SIG-M5 treated with dmso at 0.1 percent for 504 hours (cell line): Measurements from ENCODE around the gene CDH8.

Source experiments
- DNase-seq: peaks from one replicate; lab custom pipeline; 2025; ENCODE audit not compliant: unreplicated experiment; lab: John Stamatoyannopoulos, UW

The CDH8 gene

DNA sequence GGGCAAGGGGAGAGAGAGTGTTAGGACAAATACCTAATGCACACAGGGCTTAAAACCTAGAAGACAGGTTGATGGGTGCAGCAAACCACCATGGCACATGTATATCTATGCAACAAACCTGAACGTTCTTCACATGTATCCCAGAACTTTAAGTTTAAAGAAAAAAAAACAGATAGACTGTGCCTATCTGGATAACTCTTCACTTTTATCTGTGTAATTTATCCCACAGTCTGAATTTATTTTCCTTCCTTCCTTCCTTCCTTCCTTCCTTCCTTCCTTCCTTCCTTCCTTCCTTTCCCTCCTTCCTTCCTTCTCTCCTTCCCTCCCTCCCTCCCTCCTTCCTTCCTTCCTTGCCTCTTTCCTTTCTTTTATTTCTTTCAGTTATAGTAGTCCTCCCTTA lies 370.7 kb downstream of the CDH8 start:
- DNase-seq = no peak

DNA sequence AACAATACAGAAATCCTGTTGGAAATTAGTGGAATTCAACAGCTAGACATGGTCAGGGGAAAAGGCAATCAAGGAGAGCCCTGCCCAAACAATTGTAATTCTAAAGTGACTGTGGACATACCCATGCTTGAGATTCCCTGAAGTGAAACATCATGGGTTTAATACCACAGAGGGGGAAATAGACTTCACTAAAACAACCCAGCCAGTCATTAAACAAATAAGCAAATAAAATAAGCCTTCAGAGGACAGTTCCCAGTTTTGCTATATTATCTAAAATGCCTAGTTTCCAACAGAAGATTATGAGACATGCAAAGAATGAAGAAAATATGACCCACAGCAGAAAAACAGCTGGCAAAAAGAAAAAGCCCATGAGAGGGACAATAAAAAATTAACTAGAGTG lies 376.3 kb downstream of the CDH8 start:
- no peak for DNase-seq

- DNase-seq = no peak
Measured at GRCh38 chr16:61654962-61655361, 381.3 kb downstream of the CDH8 start.

DNA sequence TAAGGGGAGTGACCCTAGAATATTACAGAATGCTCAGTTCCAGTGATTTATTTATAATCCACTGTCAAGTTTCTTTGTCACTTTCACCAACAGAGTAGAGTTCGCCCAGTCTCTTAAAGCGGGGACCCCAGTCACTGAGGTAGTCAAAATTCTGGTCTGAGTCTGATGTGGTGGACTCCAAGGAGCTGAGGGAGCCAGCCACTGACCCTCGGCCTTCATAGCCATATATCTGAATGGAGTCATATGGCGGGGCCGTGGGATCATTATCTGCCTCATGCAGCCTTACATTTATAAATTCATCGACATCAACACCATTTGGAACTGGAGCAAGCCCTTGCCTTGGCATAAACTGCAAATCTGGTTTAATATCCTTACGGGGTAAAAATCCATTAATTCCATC lies 382.7 kb downstream of the CDH8 start:
- DNase-seq = no peak

DNA sequence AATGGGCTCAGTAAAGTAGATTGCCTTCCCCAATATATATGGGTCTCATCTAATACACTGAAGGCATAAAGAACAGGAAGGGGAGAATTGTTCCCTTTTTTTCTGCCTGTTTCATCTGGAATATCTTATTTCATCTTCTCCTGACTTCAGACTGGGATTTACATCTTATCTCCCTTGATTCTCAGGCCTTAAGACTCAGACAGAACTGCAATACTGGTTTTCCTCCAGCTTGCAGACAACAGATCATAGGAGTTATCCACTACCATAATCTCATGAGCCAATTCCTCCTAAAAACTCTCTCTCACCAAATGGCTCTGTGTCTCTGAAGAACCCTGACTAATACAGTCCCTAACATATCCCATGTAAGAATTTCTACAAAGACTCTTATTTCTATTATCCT lies 390.7 kb downstream of the CDH8 start:
- no peak for DNase-seq

GRCh38 chr16:61644736-61645135 lies 391.5 kb downstream of the CDH8 start:
- no peak for DNase-seq

- DNase-seq = no peak
Measured at GRCh38 chr16:61617219-61617783, 418.9 kb downstream of the CDH8 start.

DNA sequence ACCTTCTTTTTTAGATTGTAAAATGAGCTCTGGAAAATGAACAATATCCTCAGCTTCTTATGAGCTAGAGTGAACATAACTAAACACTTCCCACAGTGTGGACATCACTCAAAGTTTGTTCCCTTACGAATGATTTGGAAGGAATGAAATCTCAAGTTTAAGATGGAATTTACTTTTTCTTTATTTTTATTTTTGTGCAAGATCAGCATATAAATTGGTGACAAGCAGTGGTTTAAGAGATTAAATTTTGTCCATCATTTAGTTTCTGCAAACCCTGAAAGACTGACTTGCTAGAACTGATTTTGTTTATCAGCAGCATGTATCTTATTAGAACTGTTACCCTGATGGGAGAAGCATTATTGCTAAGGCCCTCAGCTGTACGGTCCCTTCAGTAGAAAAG lies 420.1 kb downstream of the CDH8 start:
- no peak for DNase-seq

- no peak for DNase-seq
Measured at GRCh38 chr16:61611847-61612491, 424.3 kb downstream of the CDH8 start.

GRCh38 chr16:61606581-61606980 lies 429.7 kb downstream of the CDH8 start:
- DNase-seq = no peak
